Erythroblast (primary cell): ENCODE measurements around the gene NFIB.

Experiments used
- DNase-seq, 2 experiments: peaks; one replicate each; lab custom pipeline; 2025; lab: John Stamatoyannopoulos, UW
- GATA1 ChIP-seq: IDR thresholded peaks from 2 replicates; pipeline ENCODE4 v1.6.1; 2011; ENCODE audit warnings: low read depth, mild to moderate bottlenecking, control low read depth, low read length, moderate library complexity
- POLR2A ChIP-seq: IDR thresholded peaks from 2 replicates; pipeline ENCODE4 v1.6.1; 2011; ENCODE audit warnings: mild to moderate bottlenecking, low read length

NFIB gene

GRCh38 chr9:14313951-14314423 is at the start of gene NFIB:
Gene NFIB, minus strand, starts transcription at chr9:14314141. Its CDS starts 630 bp downstream, at chr9:14313511.
- DNase-seq = peak; percentile 29 to 39
- no peak for TF ChIP-seq POLR2A
- TF ChIP-seq GATA1 = no peak

GRCh38 chr9:14362175-14362574 is 48.2 kb upstream of the NFIB start:
- no peak for TF ChIP-seq POLR2A
- no peak for TF ChIP-seq GATA1
- no peak for DNase-seq

GRCh38 chr9:14361074-14361473 is 47.1 kb upstream of the NFIB start:
- TF ChIP-seq GATA1 (no peak), POLR2A (no peak)

GRCh38 chr9:14358523-14358922 is 44.6 kb upstream of the NFIB start:
- DNase-seq = peak in 1 of 2 experiments; percentile 21
- TF ChIP-seq GATA1 (no peak), POLR2A (no peak)

More at GRCh38 chr9:14361074-14361473, 47.1 kb upstream of the NFIB start:
- no peak for DNase-seq

- no peak for DNase-seq
- TF ChIP-seq POLR2A = no peak
- no peak for TF ChIP-seq GATA1
Observed at GRCh38 chr9:14356351-14357265, 42.7 kb upstream of the NFIB start.

GRCh38 chr9:14354201-14354600 is 40.3 kb upstream of the NFIB start:
- no peak for DNase-seq
- TF ChIP-seq POLR2A (no peak), GATA1 (no peak)

GRCh38 chr9:14353222-14354056 is 39.5 kb upstream of the NFIB start:
- DNase-seq = peak; percentile 76 to 86
- TF ChIP-seq GATA1 (no peak), POLR2A (no peak)

- TF ChIP-seq POLR2A (no peak), GATA1 (no peak)
- no peak for DNase-seq
Observed at GRCh38 chr9:14352503-14352902, 38.6 kb upstream of the NFIB start.

GRCh38 chr9:14351221-14351836 is 37.4 kb upstream of the NFIB start:
- TF ChIP-seq GATA1 (no peak), POLR2A (no peak)
- DNase-seq = no peak

GRCh38 chr9:14350754-14351153 is 36.8 kb upstream of the NFIB start:
- no peak for DNase-seq

GRCh38 chr9:14350349-14350728 is 36.4 kb upstream of the NFIB start:
- TF ChIP-seq POLR2A = no peak
- TF ChIP-seq GATA1 = no peak
- no peak for DNase-seq

More at GRCh38 chr9:14350754-14351153, 36.8 kb upstream of the NFIB start:
- TF ChIP-seq GATA1 = no peak
- no peak for TF ChIP-seq POLR2A

GRCh38 chr9:14349447-14350348 is 35.8 kb upstream of the NFIB start:
- TF ChIP-seq GATA1 (no peak), POLR2A (no peak)
- DNase-seq = peak in 1 of 2 experiments; percentile 20

- peak in 1 of 2 experiments; percentile 20 for DNase-seq
- no peak for TF ChIP-seq GATA1
- TF ChIP-seq POLR2A = no peak
Observed at GRCh38 chr9:14349146-14349446, 35.2 kb upstream of the NFIB start.
